Panc1 (cell line): ENCODE data around the gene SIK3. TPM values are rescaled to one million over a fixed set of nuclear protein-coding genes. Genes with fewer than 3 reads are reported as not detected.

Experiments
- ATAC-seq: fragments of 200-7000 bp; cut with Tn5 transposase; 2 replicates; pipeline ENCODE4 v1.9.1; 2020; ENCODE audit warnings: mild to moderate bottlenecking, moderate library complexity
- BruUV-seq: library from RNA; stranded (reverse); fragments of 400-500 nt; replicated peaks from 2 replicates; lab custom pipeline; 2021; lab: Mats Ljungman, UMichigan
- CTCF ChIA-PET: fragments of 300-600 bp; sonication (Branson Sonifier 250); formaldehyde crosslinking; loops from one replicate; lab custom pipeline; 2022; ENCODE audit warnings: antibody characterized with exemption; lab: Charles Lee
- POLR2A ChIA-PET: fragments of 300-600 bp; sonication (Branson Sonifier 250); formaldehyde crosslinking; loops from one replicate; lab custom pipeline; 2022; ENCODE audit warnings: antibody characterized with exemption; lab: Charles Lee
- DNase-seq: peaks from one replicate; pipeline ENCODE4 v3.0.0-alpha.2; 2010; ENCODE audit warnings: low read depth, low spot score
- H3K27ac ChIP-seq: 2 replicates; pipeline ENCODE4 v1.5.1; 2011; ENCODE audit warnings: mild to moderate bottlenecking, low read length, inconsistent platforms
- H3K27me3 ChIP-seq: fragments of 200-500 bp; sonication (Bioruptor generic); 2 replicates; pipeline ENCODE4 v1.6.0; 2014; ENCODE audit warnings: low read length, inconsistent platforms; ENCODE audit not compliant: control insufficient read depth, insufficient read depth
- H3K36me3 ChIP-seq: fragments of 200-500 bp; sonication (Bioruptor generic); 2 replicates; pipeline ENCODE4 v1.5.1; 2014; ENCODE audit warnings: inconsistent platforms, mild to moderate bottlenecking, low read length, moderate library complexity; ENCODE audit not compliant: control insufficient read depth, insufficient read depth
- H3K4me1 ChIP-seq: 2 replicates; pipeline ENCODE4 v1.5.1; 2011; ENCODE audit warnings: inconsistent platforms, mild to moderate bottlenecking, low read length, moderate library complexity; ENCODE audit not compliant: control insufficient read depth, insufficient read depth
- H3K4me3 ChIP-seq, 2 experiments: 2 replicates each; pipeline ENCODE4 v1.5.1; 2011 to 2012; ENCODE audit warnings: low read depth in 2 of 2, low read length in 2 of 2, mild to moderate bottlenecking in 2 of 2, inconsistent platforms in 1 of 2, moderate library complexity in 1 of 2
- H3K9me3 ChIP-seq: fragments of 200-500 bp; sonication (Bioruptor generic); 2 replicates; pipeline ENCODE4 v1.5.1; 2014; ENCODE audit warnings: low read depth, mild to moderate bottlenecking, inconsistent platforms, low read length, moderate library complexity; ENCODE audit not compliant: control insufficient read depth, insufficient read depth
- POLR2AphosphoS5 ChIP-seq: IDR thresholded peaks from 2 replicates; pipeline ENCODE4 v1.6.1; 2012; ENCODE audit warnings: mild to moderate bottlenecking, low read depth, low read length, moderate library complexity
- SIN3A ChIP-seq: IDR thresholded peaks from 2 replicates; pipeline ENCODE4 v1.6.1; 2012; ENCODE audit warnings: low read depth, mild to moderate bottlenecking, low read length, moderate library complexity, borderline replicate concordance; ENCODE audit not compliant: insufficient read depth
- TCF7L2 ChIP-seq: IDR thresholded peaks from 2 replicates; pipeline ENCODE4 v1.6.1; 2011; ENCODE audit warnings: mild to moderate bottlenecking, low read depth, low read length, inconsistent platforms
- in situ Hi-C: cut with HindIII; loops from 2 replicates; pipeline ENCODE4 v1.10.0; 2016; ENCODE audit warnings: low sequenced_read_pairs, low pct_unique_long_range_greater_than_20kb
- intact Hi-C: fragments of 100-400 bp; cut with micrococcal nuclease; formaldehyde crosslinking; loops from one replicate; pipeline ENCODE4 v1.10.0; 2022; ENCODE audit not compliant: unreplicated experiment
- total RNA-seq: library from RNA; stranded (reverse); gene quantifications from one replicate; pipeline ENCODE4 v1.2.1, GENCODE V29; 2021; ENCODE audit not compliant: unreplicated experiment
- TF ChIP-seq, protein P1 (sequence below): fragments of 450-650 bp; IDR thresholded peaks from 2 replicates; pipeline ENCODE4 v1.5.1; 2017; ENCODE audit warnings: mild to moderate bottlenecking
- TF ChIP-seq, protein P2 (sequence below), 2 experiments: IDR thresholded peaks; 2 replicates each; pipeline ENCODE4 v1.6.1; 2011 to 2012; ENCODE audit warnings: low read depth in 2 of 2, control low read depth in 1 of 2, low read length in 1 of 2, mild to moderate bottlenecking in 1 of 2, moderate library complexity in 1 of 2; ENCODE audit not compliant: insufficient read depth in 1 of 2

SIK3 gene
- total RNA-seq, 1 experiment from 2014 or later = 39.7 TPM

DNA sequence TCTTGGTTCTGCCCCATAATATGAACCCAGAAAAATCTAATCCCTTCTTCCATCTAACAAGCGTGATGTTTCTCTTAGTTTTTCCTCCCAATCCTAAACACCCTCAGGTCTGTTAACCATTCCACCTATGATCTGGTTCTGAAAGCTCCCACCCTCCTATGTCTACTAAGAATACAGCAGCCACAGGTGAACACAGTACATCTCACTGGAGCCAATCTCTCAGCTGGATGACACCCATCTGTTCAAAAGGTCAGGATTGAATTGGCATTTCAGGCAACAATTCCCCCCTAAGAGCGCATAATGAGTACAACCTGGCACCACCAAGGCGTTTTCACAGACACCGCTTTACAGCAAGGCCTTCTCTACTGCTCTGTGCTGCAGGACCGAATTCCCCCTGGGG, 241.8 kb downstream of the SIK3 start:
- ATAC-seq (no peak), DNase-seq (no peak)
- intact Hi-C loops (no loop called here), in situ Hi-C loops (no loop called here)
- Histone ChIP-seq H3K4me3 (no peak overlapping the region), H3K36me3 (peaks cover 3% of the 10 kb centered on the region; the same call in 1 of the 2 replicates), H3K27ac (no peak overlapping the region), H3K4me1 (peaks cover 8% of the 10 kb centered on the region; the same call in 1 of the 2 replicates), H3K27me3 (no peaks in the 10 kb centered on the region), H3K9me3 (no peaks in the 10 kb centered on the region)
- CTCF ChIA-PET = interaction anchor here (0.7 to 1.0 kb wide), 2 partner anchors 21 to 272 kb away, joined by 4 to 5 read pairs; no protein-coding TSS in a partner anchor
- TF ChIP-seq, protein P1, sequence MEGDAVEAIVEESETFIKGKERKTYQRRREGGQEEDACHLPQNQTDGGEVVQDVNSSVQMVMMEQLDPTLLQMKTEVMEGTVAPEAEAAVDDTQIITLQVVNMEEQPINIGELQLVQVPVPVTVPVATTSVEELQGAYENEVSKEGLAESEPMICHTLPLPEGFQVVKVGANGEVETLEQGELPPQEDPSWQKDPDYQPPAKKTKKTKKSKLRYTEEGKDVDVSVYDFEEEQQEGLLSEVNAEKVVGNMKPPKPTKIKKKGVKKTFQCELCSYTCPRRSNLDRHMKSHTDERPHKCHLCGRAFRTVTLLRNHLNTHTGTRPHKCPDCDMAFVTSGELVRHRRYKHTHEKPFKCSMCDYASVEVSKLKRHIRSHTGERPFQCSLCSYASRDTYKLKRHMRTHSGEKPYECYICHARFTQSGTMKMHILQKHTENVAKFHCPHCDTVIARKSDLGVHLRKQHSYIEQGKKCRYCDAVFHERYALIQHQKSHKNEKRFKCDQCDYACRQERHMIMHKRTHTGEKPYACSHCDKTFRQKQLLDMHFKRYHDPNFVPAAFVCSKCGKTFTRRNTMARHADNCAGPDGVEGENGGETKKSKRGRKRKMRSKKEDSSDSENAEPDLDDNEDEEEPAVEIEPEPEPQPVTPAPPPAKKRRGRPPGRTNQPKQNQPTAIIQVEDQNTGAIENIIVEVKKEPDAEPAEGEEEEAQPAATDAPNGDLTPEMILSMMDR = no peak
- TF ChIP-seq, protein P2, sequence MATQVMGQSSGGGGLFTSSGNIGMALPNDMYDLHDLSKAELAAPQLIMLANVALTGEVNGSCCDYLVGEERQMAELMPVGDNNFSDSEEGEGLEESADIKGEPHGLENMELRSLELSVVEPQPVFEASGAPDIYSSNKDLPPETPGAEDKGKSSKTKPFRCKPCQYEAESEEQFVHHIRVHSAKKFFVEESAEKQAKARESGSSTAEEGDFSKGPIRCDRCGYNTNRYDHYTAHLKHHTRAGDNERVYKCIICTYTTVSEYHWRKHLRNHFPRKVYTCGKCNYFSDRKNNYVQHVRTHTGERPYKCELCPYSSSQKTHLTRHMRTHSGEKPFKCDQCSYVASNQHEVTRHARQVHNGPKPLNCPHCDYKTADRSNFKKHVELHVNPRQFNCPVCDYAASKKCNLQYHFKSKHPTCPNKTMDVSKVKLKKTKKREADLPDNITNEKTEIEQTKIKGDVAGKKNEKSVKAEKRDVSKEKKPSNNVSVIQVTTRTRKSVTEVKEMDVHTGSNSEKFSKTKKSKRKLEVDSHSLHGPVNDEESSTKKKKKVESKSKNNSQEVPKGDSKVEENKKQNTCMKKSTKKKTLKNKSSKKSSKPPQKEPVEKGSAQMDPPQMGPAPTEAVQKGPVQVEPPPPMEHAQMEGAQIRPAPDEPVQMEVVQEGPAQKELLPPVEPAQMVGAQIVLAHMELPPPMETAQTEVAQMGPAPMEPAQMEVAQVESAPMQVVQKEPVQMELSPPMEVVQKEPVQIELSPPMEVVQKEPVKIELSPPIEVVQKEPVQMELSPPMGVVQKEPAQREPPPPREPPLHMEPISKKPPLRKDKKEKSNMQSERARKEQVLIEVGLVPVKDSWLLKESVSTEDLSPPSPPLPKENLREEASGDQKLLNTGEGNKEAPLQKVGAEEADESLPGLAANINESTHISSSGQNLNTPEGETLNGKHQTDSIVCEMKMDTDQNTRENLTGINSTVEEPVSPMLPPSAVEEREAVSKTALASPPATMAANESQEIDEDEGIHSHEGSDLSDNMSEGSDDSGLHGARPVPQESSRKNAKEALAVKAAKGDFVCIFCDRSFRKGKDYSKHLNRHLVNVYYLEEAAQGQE (IDR thresholded peaks at IDR 0.05; ENCODE audit: insufficient read depth in 1 of 2, low read depth in 2 of 2, low read length in 1 of 2) = no peak
- no TSS peak for BruUV-seq
- POLR2A ChIA-PET = interaction anchor here (0.9 to 1.0 kb wide), 2 partner anchors 16 to 57 kb away, joined by 3 to 4 read pairs; no protein-coding TSS in a partner anchor

DNA sequence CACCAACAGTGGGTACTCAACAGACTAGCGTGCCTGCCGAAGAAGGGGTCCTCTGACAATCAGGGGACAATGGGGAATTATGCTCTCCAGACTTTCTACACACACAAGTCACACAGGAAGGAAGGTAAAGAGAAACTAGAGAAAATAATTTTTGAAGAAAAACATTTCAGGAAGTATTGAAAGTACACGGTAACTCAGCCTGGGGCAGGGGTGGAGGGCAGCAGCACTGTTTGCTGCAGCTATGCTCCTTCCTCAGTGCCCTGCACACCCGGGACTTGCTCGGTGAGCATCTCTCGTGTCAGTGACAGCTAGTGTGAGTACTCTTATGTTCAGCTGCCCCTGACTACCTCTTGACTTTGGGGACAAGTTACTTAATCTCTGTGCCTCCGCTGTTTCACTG, 242.8 kb downstream of the SIK3 start:
- CTCF ChIA-PET = interaction anchor here (0.7 to 1.3 kb wide), 3 partner anchors 20 to 1637 kb away, joined by 4 to 6 read pairs (median 4); partner anchors contain the start of gene APOA5
- TF ChIP-seq POLR2AphosphoS5 (no peak), SIN3A (no peak), TCF7L2 (no peak)
- TF ChIP-seq, protein P2 (IDR thresholded peaks at IDR 0.05; ENCODE audit: insufficient read depth in 1 of 2, low read depth in 2 of 2, low read length in 1 of 2) = no peak
- TF ChIP-seq, protein P1 = no peak
- intact Hi-C loops = no loop called here

More for the DNA sequence above, 242.8 kb downstream of the SIK3 start:
- ATAC-seq = no peak
- H3K4me3 ChIP-seq = no peak overlapping the region
- DNase-seq = no peak
- POLR2A ChIA-PET = no interaction called here
- H3K9me3 ChIP-seq = no peaks in the 10 kb centered on the region
- H3K36me3 ChIP-seq = peaks cover 3% of the 10 kb centered on the region; the same call in 1 of the 2 replicates
- in situ Hi-C loops = no loop called here
- BruUV-seq = no TSS peak
- H3K4me1 ChIP-seq = peaks cover 8% of the 10 kb centered on the region; the same call in 1 of the 2 replicates
- H3K27ac ChIP-seq = no peak overlapping the region
- no peaks in the 10 kb centered on the region for H3K27me3 ChIP-seq
